ENCODE results near the gene RCAN3.
"Not testable (repeated sequence)": the region's sequence is repeated elsewhere in the genome, so short reads cannot be mapped to it uniquely, and the experiment has no call there.

RCAN3 gene

GRCh38 chr1:24502709-24503058 lies at the start of gene RCAN3:
Gene RCAN3, plus strand, starts transcription at chr1:24502836. Its CDS starts 11,537 bp downstream, at chr1:24514373.
- peak; percentile 95 for DNase-seq

- DNase-seq: no peak
Measured at GRCh38 chr1:24452922-24453485, 49.6 kb upstream of the RCAN3 start.

GRCh38 chr1:24454673-24455072 lies 48.0 kb upstream of the RCAN3 start:
- DNase-seq: peak; percentile 29

- no peak for DNase-seq
Measured at GRCh38 chr1:24455272-24455671, 47.4 kb upstream of the RCAN3 start.

- no peak for DNase-seq
Measured at GRCh38 chr1:24457866-24458265, 44.8 kb upstream of the RCAN3 start.

GRCh38 chr1:24459551-24460266 lies 42.9 kb upstream of the RCAN3 start:
- no peak for DNase-seq

- not testable (repeated sequence) for DNase-seq
Measured at GRCh38 chr1:24462128-24462527, 40.5 kb upstream of the RCAN3 start.

- no peak for DNase-seq
Measured at GRCh38 chr1:24463776-24464735, 38.6 kb upstream of the RCAN3 start.

- no peak for DNase-seq
Measured at GRCh38 chr1:24465099-24465498, 37.5 kb upstream of the RCAN3 start.

GRCh38 chr1:24465638-24466037 lies 37.0 kb upstream of the RCAN3 start:
- no peak for DNase-seq

GRCh38 chr1:24468685-24469316 lies 33.8 kb upstream of the RCAN3 start:
- no peak for DNase-seq

GRCh38 chr1:24470592-24470991 lies 32.0 kb upstream of the RCAN3 start:
- DNase-seq: no peak

- no peak for DNase-seq
Measured at GRCh38 chr1:24472527-24473251, 29.9 kb upstream of the RCAN3 start.

- no peak for DNase-seq
Measured at GRCh38 chr1:24474193-24474592, 28.4 kb upstream of the RCAN3 start.

- no peak for DNase-seq
Measured at GRCh38 chr1:24475700-24476099, 26.9 kb upstream of the RCAN3 start.

GRCh38 chr1:24476571-24476970 lies 26.1 kb upstream of the RCAN3 start:
- no peak for DNase-seq

- peak; percentile 12 for DNase-seq
Measured at GRCh38 chr1:24477309-24477708, 25.3 kb upstream of the RCAN3 start.

- DNase-seq: peak; percentile 89
Measured at GRCh38 chr1:24481101-24481500, 21.5 kb upstream of the RCAN3 start.

- peak; percentile 31 for DNase-seq
Measured at GRCh38 chr1:24481843-24482610, 20.6 kb upstream of the RCAN3 start.

GRCh38 chr1:24483441-24483840 lies 19.2 kb upstream of the RCAN3 start:
- no peak for DNase-seq

GRCh38 chr1:24484199-24484598 lies 18.4 kb upstream of the RCAN3 start:
- no peak for DNase-seq
